HG03442 (cell line): ENCODE data around the gene MFGE8.
"Not testable (repeated sequence)": the region's sequence is repeated elsewhere in the genome, so short reads cannot be mapped to it uniquely, and the experiment has no call there.

Experiments
- ATAC-seq: cut with Tn5 transposase; IDR thresholded peaks from one replicate; pipeline ENCODE4 v1.9.1; 2021; ENCODE audit warnings: mild to moderate bottlenecking, moderate library complexity; ENCODE audit not compliant: unreplicated experiment

MFGE8 gene, protein sequence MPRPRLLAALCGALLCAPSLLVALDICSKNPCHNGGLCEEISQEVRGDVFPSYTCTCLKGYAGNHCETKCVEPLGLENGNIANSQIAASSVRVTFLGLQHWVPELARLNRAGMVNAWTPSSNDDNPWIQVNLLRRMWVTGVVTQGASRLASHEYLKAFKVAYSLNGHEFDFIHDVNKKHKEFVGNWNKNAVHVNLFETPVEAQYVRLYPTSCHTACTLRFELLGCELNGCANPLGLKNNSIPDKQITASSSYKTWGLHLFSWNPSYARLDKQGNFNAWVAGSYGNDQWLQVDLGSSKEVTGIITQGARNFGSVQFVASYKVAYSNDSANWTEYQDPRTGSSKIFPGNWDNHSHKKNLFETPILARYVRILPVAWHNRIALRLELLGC

DNA sequence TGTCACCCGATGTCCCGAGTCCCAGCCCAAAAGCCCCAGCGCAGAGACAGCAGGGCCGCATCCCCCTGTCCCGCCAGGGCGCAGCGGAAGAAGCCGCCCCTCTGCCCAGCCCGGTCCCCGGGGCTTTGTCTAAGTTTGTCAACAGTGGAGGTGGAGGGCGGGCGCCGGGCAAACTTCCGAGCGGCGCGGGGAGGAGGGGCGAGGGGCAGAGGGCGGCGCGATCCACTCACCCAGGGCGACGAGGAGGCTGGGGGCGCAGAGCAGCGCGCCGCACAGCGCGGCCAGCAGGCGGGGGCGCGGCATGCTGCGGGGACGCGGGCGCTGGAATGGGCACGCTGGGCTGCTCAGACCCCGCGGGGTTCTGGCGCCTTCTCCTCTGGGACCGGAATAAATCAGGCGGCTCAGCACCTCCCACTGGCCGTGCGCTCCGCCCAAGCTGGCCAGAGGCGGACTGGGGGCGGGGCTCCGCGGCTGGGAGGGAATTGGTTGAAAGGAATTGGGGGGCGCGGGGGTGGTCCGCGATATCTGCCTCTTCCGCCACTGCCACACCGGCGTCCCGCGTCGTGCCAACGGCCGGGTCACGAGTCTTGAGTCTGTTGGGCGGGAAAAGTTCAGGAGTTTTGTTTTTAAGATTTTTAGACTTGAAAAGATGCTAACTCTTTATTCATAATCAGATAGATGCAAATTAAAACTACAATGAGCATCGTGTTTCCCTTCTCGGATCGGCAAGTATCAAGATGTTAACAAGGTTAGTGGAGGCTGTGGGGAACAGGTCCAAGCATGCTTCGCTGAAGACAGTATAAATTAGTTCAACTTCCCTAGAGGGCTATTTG is at the start of gene MFGE8:
Gene MFGE8 (minus strand): TSS at position 363 of the 833 bp plus-strand sequence. CDS start 60 bp downstream, at position 303.
- ATAC-seq, result peak; percentile 84

DNA sequence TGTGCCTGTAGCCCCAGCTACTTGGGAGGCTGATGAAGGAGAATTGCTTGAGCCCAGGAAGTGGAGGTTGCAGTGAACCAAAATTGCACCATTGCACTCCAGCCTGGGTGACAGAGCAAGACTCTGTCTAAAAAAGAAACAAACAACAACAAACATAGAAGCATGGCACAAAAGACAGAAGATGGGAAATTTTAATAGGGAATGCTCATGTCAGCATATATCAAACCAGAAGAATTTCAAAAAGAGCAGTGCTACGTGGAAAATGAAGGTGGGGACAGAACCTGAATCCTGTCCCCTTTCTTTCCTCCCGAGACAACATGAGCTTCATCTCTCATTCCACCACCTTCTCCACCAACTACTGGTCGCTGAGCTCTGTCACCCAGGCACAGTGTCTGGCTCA is 46.3 kb upstream of the MFGE8 start:
- ATAC-seq, result no peak

DNA sequence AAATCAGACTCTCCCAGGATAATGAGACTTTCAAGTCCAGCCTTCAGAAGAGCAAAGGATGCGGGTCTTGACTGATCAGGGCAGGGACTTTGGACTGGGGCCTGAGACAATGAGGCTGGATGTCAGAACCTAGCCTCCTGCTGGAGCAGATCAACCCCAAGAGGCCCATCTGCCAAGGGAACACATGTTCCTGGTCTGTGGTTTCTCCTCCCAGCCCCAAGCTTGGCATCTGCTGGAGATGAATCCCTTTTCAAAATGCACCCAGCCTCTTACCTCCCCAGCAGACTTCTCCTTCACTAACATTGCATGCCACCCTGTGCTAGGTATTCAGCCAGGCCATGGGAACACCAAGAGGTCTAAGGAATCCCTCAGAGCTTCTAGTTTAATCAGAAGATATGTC is 43.7 kb upstream of the MFGE8 start:
- ATAC-seq, result no peak

DNA sequence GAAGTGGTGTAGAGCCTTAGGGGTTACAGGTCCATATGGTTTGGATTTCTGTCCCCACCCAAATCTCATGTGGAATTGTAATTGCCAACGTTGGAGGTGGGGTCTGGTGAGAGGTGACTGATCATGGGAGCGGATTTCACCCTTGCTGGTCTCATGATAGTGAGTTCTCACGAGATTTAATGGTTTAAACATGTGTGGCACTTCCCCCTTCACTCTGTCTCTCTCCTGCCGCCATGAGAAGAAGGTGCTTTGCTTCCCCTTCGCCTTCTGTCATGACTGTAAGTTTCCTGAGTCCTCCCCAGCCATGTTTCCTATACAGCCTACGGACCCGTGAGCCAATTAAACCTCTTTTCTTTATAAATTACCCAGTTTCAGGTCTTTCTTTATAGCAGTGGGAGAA is 43.1 kb upstream of the MFGE8 start:
- ATAC-seq, result no peak

DNA sequence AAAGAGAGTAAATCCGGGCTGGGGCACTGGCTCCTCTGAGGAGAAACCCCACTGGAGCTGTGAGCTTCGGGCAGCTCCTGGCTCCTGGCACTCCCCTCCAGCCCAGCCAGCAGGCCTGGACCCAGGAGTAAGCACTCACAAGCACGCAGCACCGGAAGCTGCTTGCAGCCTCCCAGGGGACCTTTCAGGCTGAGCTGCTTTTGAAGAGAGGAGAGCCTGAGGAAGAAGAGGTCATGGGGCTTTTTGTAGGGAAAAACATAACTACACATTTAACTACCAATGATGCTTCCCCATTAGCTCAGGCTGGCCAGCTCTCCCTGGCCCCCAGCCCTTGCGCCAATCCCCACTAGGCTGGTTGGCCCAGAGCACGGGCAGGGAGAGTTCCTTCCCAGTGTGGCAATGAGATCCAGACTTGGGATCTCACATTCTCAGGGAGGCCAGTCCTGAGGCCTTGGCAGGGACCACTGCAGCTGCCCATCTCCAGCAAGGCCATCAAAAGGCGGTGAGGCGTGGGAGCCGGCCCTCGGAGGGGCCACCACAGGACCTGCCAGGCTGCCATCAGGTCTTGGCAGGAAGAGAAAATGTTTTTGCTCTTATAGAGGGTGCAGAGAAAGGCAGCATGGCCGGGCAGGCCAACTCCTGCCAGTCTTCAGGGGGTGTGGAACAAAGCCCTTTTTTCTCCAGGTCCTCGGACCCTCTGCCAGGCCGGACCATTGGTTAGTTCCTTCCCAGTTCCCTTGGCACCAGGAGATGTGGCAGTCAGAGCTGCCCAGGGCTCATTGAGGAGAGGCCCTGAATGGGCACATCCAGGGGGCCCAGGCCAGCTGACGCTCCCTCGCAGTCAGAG is 41.5 kb upstream of the MFGE8 start:
- no peak for ATAC-seq

DNA sequence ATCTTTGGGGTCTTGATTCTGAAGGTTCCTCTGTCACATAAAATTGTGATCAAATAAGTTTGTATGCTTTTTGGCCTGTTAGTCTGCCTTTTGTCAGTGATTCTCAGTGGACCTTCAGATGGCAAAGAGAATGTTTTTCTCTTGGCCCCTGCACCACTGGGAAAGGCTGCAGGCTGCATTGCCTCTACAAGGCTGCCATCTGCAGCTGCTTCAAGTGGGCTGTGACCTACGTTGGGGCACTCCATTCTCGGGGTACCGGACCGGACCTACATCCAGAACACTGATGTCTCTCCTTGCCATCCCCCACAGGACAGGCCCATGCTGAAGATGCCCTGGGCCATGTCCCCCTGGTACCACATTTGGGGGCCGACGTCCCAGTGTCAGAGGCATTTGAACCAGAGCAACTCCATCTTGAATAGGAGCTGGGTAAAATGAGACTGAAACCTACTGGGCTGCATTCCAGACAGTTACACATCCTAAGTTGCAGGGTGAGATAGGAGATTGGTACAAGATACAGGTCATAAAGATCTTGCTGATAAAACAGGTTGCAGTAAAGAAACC is 37.5 kb upstream of the MFGE8 start:
- ATAC-seq, result no peak

DNA sequence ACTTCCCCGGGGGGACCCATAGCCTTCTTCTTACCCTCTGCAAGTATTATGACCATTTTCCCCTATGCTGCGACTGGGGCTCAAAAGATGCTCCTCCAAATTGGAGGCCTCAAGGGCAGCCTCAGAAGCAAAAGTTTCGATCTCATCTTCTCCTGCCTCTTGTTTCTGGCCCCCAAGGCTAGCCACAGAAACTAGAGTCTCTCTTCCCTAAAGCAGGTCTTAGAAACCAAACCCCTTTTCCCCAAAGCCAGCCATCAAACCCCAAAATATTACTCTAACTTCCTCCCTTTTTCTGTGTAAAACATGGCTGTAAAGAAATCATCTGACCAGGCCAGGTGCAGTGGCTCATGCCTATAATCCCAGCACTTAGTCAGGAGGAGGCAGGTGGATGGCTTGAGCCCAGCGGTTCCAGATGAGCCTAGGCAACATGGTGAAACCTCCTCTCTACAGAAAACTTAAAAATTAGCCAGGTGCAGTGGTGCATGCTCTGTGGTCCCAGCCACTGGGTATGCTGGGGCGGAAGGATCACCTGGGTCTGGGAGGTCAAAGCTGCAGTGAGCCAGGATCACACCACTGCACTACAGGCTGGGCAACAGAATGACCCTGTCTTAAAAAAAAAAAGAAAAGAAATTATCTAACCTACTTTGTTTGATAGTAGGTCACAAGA is 36.7 kb upstream of the MFGE8 start:
- no peak for ATAC-seq

DNA sequence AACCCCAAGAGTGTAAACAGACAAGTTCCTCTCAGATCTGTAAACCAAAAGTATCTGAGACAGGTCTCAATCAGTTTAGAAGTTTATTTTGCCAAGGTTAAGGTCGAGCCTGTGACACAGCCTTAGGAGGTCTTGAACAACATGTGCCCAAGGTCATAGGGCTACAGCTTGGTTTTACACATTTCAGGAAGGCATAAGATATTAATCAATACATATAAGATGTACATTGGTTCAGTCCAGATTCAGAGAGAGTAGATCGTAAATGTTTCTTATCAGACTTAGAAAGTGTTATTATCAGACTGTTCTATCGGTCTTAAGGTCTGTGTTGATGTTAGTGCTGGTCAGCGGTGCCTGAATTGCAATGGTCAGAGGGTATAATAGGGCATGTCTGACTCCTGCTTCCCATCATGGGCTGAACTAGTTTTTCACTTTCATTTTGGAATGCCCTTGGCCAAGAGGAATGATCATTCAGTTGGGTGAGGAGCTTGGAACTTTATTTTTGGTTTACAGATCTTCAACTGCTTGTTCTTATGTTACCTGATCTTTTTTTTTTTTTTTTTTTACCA is 27.0 kb upstream of the MFGE8 start:
- ATAC-seq, result no peak

DNA sequence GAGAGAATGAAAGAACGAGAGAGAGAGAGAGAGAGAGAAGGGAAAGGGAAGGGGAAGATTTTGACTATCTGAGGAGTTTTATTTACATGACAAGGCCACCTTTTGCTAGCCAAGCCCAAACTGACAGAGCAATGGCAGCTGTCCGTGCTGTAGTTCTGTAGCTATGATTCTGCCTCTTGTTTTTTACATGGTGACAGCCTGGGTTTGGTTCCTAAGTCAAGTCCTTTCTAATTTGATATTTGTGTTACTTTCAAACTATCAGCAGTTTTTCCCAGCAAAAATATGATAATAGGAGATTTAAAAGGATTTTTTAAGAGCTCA is 26.3 kb upstream of the MFGE8 start:
- ATAC-seq, result no peak

DNA sequence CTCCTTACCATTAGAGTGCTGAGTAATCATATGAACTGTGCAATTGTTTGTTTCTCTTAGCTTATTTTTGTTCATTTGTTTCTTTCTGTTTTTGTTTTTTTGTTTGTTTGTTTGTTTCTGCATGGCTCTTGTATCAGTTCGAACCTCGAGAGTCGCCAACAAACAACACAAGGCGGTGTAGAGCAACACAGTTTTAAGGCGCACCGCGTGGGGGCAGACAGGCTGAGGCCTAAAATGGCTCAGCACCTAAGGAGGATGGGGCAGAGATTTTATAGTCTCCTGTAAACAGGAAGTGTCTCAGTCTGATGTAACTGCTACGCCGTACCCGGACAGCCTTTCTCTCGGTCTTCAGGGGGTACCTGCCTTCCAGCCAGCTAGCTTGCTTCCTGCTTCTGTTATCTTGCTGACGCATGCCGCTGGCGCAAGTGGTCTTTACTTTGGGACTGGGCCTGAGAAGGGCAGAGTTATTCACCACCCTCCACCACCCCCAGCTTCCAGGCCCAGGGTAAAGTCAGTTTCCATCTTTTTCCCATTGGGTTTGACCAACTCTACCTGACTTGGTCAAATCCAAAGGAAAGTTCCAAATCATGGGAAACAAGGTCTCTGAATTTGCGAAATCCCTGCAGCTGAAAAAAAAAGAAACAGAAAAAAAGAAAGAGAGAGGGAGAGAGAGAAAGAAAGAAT is 25.8 kb upstream of the MFGE8 start:
- ATAC-seq, result no peak

DNA sequence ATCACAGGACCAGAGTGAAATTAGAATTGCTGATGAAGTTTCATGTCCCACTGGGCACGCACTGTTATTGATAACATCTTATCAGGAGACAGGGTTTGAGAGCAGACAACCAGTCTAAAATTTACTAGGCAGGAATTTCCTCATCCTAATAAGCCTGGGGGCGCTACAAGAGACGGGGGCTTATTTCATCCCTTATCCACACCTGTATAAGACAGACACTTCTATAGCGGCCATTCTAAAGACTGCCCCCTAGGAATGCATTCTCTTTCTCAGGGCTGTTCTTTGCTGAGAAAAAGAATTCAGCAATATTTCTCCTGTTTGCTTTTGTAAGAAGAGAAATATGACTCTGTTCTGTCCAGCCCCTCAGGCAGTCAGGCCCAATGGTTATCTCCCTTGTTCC is 21.3 kb upstream of the MFGE8 start:
- not testable (repeated sequence) for ATAC-seq

DNA sequence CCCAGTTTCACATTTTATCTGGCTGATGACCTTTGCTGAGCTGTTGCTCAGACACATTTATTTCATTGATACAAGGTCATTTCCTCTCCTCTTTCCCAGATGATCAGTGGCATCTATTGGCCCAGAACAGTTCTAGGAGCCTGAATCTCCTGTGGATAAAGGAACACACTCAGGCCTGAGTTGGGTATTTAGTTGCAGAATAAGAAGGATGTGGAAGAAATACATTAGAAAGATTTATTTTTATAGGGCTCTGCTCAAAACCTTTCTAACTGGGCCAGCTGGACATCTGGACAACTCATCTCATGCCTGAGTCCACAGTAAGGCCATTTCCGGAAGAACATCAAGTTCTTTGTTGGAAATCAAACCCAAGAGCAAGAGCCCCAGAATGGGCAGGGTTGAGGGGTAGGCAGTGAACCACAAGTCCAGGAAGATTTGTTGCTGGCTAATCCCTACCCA is 19.7 kb upstream of the MFGE8 start:
- ATAC-seq, result no peak

DNA sequence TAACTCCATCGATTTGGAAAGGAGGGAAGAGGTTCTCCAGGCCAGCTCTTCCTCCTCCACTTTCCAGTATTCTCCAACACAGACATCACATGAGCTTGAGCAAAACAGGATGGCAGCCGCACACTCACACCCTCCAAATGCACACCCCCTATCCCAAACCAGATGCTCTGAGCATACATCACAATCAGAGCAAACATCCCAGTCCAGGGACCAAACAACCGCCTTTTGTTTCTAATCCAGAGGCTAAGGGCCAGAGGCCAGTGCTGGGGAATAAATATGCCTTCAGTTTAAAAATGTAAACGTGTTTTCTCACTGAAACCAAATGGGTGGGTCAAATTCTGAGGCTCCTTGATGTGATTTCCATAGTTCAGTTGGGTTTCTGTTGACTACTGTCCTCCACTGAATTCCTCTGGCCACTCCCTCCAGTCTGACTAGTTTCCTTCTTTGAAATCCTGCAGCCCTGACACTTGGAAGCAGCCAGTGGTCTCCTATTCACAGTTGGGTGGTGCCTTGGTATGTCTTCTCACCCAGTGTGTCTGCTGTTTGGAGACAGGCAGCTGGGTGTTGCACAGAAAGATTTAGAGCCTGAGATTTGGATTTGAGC is 19.2 kb upstream of the MFGE8 start:
- ATAC-seq, result no peak

DNA sequence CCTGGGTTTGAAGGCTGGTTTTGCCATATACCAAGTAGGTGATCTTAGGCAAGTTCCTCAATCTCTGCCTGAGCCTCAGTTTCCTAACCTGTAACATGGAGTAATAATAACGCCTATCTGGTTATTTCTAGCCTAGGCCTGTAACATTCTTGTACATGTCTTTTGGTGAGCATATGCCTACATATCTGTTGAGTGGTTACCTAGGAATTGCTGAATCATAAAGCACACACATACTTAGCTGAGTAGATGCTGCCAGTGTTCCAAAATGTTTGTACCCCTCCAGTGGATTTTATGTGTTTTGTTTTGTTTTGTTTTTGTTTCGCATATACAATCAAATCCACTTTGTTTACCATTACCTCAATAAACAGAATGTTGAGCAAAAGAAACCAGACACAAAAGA is 17.4 kb upstream of the MFGE8 start:
- no peak for ATAC-seq

DNA sequence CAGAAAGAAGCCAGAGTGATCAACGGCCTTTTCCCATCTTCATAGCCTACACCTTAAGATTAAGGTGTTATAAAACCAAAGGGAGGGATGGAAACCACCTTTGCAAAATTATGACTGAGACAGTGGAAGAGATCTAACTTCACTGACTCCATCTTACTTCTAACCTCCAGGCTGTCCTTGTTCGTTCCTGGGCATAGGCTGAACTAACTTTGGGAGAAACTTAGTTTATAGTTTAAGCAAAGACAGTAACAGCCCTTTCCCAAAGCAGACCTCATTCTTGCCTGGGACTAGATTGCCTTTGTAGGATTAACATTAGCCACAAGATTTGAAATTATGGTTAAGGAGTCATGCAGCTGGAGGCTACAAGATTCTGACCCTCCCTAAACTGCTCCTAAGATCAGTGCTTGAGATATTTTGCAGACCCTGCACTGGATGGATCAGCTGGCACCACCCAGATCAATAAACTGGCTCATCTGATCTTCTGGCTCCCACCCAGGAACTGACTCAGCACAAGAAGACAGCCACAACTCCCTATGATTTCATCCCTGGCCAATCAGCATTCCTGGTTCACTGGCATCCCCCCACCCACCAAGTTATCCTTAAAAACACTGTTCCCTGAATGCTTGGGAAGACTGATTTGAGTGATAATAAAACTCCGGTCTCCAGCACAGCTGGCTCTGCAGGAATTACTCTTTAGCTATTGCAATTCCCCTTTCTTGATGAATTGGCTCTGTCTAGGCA is 16.3 kb upstream of the MFGE8 start:
- not testable (repeated sequence) for ATAC-seq

DNA sequence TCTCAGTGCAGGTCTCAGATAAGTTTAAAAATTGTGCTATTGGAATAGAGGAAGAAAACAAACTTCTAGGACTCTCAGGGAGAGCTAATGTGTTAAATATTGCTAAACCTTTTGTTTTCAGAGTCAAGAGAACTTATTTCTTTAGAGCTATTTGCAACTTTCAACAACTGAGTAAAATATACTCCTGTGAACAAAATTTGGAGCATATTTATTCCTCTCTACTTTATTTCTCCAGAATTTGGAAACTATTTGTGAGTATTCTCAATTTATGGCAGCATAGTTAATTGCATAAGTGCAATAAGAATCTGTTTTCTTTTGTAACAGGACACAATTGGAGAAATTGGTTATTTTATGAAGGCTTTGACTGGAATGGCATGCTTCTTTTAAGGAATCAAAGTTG is 15.0 kb upstream of the MFGE8 start:
- ATAC-seq, result not testable (repeated sequence)

DNA sequence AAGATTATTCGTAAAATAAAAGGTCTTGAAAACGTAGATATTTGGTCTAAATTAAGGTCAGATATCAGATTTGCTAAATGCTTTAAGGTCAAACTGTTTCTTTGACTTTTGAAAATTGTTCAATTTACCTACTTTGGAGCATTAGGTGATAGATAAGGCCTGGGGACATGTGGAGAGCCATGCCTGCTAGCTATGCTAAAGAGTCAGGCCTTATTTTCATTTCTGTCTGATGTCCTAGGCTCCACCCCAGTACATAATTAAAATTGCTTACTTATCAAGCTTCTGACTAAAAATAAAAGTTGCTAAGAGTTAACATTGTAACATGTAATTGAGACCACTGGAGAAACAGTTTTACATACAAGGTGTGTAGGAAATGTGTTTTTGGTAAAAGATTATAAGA is 12.5 kb upstream of the MFGE8 start:
- not testable (repeated sequence) for ATAC-seq

DNA sequence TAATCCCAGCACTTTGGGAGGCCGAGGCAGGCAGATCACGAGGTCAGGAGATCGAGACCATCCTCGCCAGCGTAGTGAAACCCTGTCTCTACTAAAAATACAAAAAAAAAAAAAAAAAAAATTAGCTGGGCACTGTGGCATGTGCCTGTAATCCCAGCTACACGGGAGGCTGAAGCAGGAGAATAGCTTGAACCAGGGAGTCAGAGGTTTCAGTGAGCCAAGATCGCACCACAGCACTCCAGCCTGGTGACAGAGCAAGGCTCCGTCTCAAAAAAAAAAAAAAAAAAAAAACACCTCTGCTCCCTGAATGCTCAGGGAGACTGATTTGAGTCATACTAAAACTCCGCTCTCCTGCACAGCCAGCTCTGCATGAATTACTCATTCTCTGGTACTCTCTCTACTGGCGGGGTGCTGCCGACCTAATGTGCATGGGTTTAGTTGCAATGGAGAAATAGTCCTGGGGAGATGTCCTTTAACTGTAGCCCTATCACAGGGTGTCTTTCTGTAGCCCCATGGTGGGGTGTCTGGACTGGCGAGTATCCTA is 7.8 kb upstream of the MFGE8 start:
- ATAC-seq, result peak; percentile 87
